AG04449 (cell line): Measurements from ENCODE around the gene WDR91.

Experiments
- CTCF ChIA-PET: fragments of 350-600 bp; formaldehyde crosslinking; extraction: SDS; loops from one replicate; lab custom pipeline; 2021; ENCODE audit warnings: antibody characterized with exemption; lab: Yijun Ruan, JAX
- POLR2A ChIA-PET: fragments of 400-600, 350-600 bp; formaldehyde crosslinking; extraction: SDS; loops from one replicate; lab custom pipeline; 2020; ENCODE audit warnings: antibody characterized with exemption, inconsistent platforms; lab: Yijun Ruan, JAX
- DNase-seq: peaks from one replicate; pipeline ENCODE4 v3.0.0-alpha.2; 2010; ENCODE audit warnings: low read depth, low spot score
- H3K4me3 ChIP-seq: 2 replicates; pipeline ENCODE4 v1.5.1; 2011; ENCODE audit warnings: low read depth, mild to moderate bottlenecking, control low read depth, low read length
- TF ChIP-seq, protein P1 (sequence below): IDR thresholded peaks from one replicate; pipeline ENCODE4 v1.5.1; 2011; ENCODE audit warnings: mild to moderate bottlenecking, moderate library complexity, low read length, control low read depth, inconsistent platforms; ENCODE audit not compliant: insufficient read depth; ENCODE audit errors: missing control alignments

The WDR91 gene

DNA sequence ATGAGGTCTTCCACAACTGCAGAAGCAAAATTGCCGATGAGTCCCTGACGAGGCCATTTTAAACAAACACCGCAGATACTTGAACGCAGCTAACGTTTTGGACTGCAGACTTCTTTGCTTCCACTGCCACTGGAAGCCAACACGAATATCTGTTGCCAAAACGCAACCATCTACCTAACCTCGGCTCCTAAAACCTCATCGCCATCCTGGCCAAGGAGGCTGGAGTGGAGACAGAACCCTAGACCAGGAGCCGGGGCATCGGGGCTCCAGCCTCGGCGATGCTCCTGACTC, 493 bp downstream of the WDR91 start:
- TF ChIP-seq, protein P1, sequence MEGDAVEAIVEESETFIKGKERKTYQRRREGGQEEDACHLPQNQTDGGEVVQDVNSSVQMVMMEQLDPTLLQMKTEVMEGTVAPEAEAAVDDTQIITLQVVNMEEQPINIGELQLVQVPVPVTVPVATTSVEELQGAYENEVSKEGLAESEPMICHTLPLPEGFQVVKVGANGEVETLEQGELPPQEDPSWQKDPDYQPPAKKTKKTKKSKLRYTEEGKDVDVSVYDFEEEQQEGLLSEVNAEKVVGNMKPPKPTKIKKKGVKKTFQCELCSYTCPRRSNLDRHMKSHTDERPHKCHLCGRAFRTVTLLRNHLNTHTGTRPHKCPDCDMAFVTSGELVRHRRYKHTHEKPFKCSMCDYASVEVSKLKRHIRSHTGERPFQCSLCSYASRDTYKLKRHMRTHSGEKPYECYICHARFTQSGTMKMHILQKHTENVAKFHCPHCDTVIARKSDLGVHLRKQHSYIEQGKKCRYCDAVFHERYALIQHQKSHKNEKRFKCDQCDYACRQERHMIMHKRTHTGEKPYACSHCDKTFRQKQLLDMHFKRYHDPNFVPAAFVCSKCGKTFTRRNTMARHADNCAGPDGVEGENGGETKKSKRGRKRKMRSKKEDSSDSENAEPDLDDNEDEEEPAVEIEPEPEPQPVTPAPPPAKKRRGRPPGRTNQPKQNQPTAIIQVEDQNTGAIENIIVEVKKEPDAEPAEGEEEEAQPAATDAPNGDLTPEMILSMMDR = no peak
- peak overlapping the region; percentile 80 for H3K4me3 ChIP-seq
- CTCF ChIA-PET = interaction anchor here (0.7 to 1.9 kb wide), 6 partner anchors 12 to 524 kb away, joined by 3 to 5 read pairs (median 3); partner anchors contain the start of genes AGBL3 and CYREN
- DNase-seq = no peak
- POLR2A ChIA-PET = interaction anchor here (0.6 to 1.0 kb wide), 2 partner anchors 10 to 43 kb away, joined by 3 read pairs; no protein-coding TSS in a partner anchor

DNA sequence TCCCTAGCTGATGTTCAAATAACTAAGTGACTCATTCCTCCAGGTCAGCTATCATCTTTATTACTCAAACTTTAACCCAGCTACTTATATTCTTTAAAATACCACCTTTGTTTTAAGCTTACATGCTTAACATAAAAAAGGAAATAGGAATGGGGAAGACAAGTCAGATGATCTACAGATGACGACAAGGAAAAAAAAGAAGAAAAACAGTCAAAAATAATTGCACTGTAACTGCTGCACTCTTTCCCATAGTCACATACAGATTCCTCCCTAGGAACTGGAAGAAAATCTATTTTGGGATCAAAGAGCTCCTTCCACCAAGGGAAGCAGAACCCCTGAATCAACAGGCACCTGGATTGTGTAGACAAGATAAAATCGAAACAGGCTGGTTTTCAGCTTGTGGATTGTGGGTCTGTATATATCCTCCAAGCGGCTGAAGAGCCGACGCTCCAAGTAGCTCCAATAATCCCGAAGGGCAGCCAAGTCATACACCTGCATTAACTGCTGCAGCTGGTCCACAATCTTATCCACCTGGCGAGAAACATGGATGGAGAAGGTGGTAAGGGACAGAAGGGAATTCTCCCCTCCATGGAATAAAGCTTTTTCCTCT, 2.0 kb downstream of the WDR91 start:
- no peak overlapping the region for H3K4me3 ChIP-seq
- DNase-seq = no peak
- CTCF ChIA-PET = interaction anchor here (1.1 kb wide), 1 partner anchor 16 kb away, joined by 3 read pairs; no protein-coding TSS in a partner anchor
- TF ChIP-seq, protein P1 = no peak
- POLR2A ChIA-PET = interaction anchor here (0.8 to 1.4 kb wide), 2 partner anchors 12 to 13 kb away, joined by 3 to 5 read pairs; no protein-coding TSS in a partner anchor

DNA sequence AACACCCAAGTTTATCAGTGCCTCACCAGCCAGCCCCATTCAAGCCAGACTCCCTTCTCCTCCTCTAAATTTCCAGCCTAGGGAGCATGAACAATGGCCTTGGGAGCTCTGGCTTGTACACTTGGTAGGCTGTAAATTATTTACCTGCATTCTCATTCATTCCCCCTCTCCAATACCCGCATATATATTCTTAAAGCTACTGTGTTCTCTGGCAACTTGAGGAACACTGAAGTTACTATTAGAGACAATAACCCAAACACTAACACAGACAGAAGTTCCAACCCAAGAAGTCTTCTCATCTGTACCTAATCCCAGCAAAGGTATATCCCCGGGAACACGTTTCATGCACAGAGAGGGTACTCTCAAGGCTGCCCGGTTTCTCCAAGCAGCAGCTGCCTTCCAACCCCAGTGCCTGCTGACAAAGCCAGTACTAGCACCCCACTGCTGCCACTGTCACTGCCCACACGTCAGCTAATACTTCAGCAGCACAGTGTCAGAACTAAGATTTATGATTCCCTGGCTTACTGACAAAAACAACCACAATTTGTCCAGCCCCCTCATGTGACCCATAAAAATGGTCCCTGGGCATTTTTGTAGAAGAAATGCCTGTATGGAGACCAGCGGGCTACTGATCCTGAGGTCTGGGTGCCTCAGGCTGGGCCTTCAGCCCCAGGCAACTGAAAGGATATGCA, 3.1 kb downstream of the WDR91 start:
- CTCF ChIA-PET = interaction anchor here (1.1 kb wide), 1 partner anchor 13 kb away, joined by 3 read pairs; no protein-coding TSS in a partner anchor
- TF ChIP-seq, protein P1 = no peak
- no peak overlapping the region for H3K4me3 ChIP-seq
- DNase-seq = no peak
- POLR2A ChIA-PET = interaction anchor here (1.4 kb wide), 1 partner anchor 11 kb away, joined by 3 read pairs; no protein-coding TSS in a partner anchor

DNA sequence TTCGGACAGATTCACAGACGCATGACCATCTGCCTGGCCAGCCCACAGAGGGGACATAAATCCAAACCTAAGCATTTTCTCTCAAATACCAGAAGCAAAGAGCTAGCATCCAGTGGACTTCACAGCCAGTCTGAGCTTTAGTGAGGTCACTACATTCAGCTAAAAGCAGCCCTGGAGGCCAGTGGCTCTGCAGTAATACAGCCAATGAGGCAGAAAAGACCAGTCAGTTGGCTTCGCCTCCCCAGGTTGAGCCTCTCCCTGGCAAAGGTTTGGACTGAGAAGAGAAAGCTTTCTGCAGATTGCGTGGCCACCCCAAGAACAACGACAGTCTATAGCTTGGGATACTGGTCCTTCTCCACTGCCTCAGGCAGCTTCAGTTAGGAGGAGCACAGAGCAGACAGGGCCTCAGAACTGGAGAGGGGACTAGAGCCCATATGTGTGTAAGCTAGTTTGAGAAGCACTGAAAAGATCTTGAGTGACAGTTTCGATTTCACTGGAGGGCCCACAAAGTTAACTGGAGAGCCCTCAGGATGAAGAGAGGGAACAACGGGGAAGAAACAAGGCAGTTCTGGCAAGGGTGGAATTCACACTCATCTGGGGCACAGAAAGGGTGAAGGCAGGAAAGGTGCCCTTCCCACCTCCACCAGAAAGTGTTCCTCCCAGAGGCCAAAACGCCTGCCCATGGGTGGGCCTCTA, 3.8 kb downstream of the WDR91 start:
- POLR2A ChIA-PET = no interaction called here
- TF ChIP-seq, protein P1 = no peak
- no peak overlapping the region for H3K4me3 ChIP-seq
- DNase-seq = no peak
- CTCF ChIA-PET = interaction anchor here (1.1 kb wide), 1 partner anchor 12 kb away, joined by 3 read pairs; no protein-coding TSS in a partner anchor

DNA sequence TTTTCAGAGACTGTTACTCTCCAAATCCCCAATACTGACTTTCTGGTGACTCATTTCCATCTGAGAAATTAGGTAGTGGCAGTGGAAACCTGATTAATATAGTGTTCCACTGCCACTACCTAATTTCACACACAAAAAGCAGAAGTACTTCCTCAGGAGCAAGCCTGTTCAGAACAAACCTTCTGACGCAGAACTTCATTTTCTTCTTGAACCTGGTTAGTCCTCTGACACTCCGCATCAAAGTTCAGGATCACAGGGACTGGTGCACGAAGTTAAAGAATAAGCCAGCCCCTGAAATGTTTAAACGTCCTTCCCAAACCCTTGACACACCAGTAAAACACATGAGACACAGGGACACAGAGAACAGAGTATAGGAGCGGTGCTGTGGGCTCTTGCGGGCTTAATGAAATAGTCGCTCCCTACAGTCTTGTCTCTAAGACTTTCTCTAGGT, 4.4 kb downstream of the WDR91 start:
- TF ChIP-seq, protein P1 = no peak
- CTCF ChIA-PET = no interaction called here
- POLR2A ChIA-PET = no interaction called here
- H3K4me3 ChIP-seq = no peak overlapping the region
- no peak for DNase-seq

DNA sequence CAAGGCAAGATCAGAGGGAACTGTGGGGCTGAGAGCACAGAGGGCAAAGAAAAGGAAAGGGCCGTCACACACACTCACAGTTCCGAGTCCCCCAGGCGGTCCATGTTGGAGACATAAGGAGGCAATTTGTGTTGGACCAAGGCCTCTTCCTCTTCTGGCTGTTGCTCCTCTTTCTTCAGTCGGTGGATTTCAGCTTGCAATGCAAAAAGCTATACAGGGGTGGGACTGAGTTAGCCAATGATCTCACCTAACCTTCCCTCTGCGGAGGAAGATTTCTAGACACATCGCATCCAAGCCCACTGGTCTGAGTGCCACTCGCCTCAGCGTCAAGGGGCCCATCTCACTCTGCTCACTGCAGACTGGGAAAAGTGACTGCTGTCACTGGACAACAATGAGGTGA, 5.5 kb downstream of the WDR91 start:
- no peak for DNase-seq
- TF ChIP-seq, protein P1 = no peak
- POLR2A ChIA-PET = no interaction called here
- CTCF ChIA-PET = interaction anchor here (1.4 to 1.5 kb wide), 2 partner anchors 10 to 35 kb away, joined by 3 to 5 read pairs; partner anchors contain the start of gene CYREN
- H3K4me3 ChIP-seq = no peak overlapping the region
